ENCODE measurements around the gene GALNT18.
A peak's percentile ranks its signal among the peaks of the same experiment; 100 is the strongest.

Gene GALNT18

DNA sequence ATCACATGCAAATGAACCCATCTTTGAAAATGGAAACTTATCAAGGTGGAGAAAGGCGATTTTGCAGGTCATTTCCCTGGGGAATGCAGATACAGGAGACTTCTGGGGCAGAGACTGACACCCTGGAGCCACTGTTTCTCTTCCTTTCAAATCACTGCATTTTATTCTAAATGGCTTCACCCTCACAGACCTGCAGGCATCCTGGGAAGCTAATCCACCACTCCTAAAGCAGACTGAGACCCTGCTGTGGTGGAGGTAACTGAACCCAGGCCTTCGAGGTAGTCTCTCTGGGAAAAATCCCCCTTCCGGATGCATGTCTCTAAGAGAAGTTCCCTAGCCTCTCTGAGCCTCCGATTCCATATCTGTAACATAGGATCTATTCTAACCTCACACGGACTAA lies 247.9 kb downstream of the GALNT18 start:
- TF ChIP-seq, protein P1, sequence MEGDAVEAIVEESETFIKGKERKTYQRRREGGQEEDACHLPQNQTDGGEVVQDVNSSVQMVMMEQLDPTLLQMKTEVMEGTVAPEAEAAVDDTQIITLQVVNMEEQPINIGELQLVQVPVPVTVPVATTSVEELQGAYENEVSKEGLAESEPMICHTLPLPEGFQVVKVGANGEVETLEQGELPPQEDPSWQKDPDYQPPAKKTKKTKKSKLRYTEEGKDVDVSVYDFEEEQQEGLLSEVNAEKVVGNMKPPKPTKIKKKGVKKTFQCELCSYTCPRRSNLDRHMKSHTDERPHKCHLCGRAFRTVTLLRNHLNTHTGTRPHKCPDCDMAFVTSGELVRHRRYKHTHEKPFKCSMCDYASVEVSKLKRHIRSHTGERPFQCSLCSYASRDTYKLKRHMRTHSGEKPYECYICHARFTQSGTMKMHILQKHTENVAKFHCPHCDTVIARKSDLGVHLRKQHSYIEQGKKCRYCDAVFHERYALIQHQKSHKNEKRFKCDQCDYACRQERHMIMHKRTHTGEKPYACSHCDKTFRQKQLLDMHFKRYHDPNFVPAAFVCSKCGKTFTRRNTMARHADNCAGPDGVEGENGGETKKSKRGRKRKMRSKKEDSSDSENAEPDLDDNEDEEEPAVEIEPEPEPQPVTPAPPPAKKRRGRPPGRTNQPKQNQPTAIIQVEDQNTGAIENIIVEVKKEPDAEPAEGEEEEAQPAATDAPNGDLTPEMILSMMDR (IDR thresholded peaks at IDR 0.05; ENCODE audit: insufficient read depth, low read depth, low read length, missing control alignments): no peak
- no peak overlapping the region for H3K4me3 ChIP-seq (ENCODE audit: low read length)
- DNase-seq (ENCODE audit: low read depth): no peak

DNA sequence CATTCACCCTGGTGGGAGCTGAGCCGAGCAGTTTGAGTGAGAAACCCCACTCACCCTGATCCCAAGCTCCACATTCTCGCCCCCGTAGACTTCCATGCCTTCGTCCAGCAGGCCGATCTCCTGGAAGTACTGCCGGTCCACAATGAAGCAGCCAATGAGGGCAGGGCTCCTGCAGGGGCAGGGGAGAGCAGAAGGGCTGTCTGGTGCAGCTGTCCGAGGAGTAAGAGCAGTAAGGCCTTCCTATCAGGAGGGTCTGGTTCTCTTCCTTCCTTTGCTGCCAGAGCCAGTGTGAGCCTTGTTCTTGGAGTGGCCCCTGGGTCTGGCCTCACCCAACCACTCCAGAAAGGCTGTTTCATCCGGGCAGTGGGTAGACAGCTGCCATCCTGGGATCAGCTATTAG lies 249.3 kb downstream of the GALNT18 start:
- H3K4me3 ChIP-seq (ENCODE audit: low read length): no peak overlapping the region
- DNase-seq (ENCODE audit: low read depth): no peak
- TF ChIP-seq, protein P1 (IDR thresholded peaks at IDR 0.05; ENCODE audit: insufficient read depth, low read depth, low read length, missing control alignments): no peak

DNA sequence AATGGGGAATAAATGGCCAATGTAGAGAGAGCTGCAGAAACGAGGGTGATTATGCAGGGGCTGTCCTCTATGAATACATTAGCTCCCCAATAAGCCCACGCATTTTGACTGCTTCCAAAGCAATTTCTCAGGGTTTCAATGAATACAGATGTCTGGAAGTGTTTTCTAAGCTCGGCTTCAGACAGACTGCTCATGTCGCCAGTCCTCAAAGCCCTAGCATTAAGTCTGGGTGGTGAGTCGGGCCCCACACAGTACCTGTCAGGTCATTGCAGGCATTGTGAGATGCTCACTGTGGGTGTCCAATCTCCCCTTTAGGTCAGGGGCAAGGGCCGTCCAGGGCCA lies 250.9 kb downstream of the GALNT18 start:
- no peak for DNase-seq (ENCODE audit: low read depth)
- TF ChIP-seq, protein P1 (IDR thresholded peaks at IDR 0.05; ENCODE audit: insufficient read depth, low read depth, low read length, missing control alignments): no peak
- no peak overlapping the region for H3K4me3 ChIP-seq (ENCODE audit: low read length)

DNA sequence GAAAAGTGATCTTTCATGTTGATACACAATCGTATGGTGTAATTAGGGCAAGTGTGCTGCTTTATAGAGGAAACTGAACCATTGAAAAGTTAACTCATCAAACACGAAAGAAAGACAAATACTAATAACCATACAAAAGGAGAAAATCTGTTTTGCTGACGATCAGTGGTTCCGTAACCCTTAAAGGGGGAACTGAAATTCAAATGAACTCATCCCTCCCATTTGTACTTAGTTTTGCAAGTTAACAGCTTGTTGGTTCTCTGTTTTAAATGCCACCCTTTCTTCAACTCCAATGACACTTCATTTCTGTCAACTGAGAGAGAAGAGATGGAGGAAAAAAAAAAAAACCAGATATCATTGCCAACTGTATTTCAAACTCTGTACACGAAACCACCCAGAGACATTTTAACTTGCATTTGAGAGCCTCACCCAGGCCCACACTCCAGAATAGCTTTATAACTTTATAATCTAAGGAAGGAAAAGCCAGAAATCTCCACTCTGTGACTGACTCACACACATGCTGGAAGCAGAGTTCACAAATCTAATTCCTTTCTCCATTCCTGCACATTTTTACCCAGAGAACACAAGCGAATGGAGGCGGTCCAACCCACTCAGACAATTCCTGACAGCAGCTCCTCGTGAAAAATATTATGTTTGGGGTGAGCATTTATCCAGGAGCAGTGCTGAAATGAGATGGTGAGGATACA lies 251.4 kb downstream of the GALNT18 start:
- no peak for DNase-seq (ENCODE audit: low read depth)
- H3K4me3 ChIP-seq (ENCODE audit: low read length): no peak overlapping the region
- TF ChIP-seq, protein P1 (IDR thresholded peaks at IDR 0.05; ENCODE audit: insufficient read depth, low read depth, low read length, missing control alignments): no peak

DNA sequence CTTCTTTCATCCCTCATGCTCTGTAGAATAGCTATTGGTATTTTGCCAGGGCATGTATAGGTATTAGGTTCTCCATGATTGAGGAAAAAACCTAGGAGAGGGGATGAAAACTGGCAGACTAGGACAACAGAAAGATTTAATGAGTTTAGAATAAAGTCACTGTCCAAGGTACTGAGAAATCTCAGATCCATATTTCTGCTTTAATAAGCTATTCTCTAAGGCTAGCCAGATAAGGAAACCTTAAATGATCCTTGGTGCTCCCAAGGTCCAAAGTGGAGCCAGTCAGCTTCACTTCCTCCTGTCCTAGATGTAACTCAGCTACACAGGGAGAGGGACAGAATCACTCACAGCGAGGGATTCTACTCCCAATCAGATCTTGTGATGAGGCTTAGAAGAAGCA lies 255.0 kb downstream of the GALNT18 start:
- TF ChIP-seq, protein P1 (IDR thresholded peaks at IDR 0.05; ENCODE audit: insufficient read depth, low read depth, low read length, missing control alignments): no peak
- no peak overlapping the region for H3K4me3 ChIP-seq (ENCODE audit: low read length)
- DNase-seq (ENCODE audit: low read depth): peak; percentile 17

DNA sequence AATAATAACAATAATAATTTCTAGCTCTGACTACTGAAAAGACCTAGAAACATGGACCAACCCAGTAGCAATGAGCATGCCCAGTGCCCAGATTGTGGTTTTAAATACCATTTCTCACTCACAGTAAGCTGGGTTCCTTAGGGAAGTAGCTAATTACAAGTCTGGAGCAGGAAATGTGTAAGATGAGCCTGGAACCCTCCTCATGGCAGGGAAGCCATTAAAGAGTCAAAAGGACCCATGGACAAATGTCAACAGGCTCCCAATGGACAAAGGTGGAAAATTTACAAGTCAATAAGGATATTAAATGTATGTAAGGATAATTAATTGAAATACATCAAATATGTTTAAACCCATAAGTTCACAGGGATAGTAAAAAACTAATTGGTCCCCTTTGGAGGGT lies 258.1 kb downstream of the GALNT18 start:
- TF ChIP-seq, protein P1 (IDR thresholded peaks at IDR 0.05; ENCODE audit: insufficient read depth, low read depth, low read length, missing control alignments): no peak
- DNase-seq (ENCODE audit: low read depth): no peak
- H3K4me3 ChIP-seq (ENCODE audit: low read length): no peak overlapping the region

DNA sequence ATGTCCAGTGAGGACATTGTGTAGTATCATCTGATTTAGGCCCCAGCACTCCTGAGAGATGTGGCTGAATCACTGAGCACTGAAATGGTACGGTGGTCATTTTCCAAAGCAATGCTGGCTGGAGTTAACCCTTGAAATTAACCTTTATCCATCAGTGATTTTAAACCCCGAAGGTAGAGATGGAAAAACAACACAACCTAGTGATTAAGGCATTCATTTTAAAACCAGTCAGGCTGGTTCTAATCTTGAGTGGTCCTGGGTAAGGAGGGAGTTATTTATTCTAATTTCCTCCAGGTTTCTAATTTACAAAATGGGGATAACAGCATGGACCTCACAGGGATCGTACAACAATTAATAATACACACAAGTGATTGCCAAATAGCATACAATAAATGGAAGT lies 262.2 kb downstream of the GALNT18 start:
- TF ChIP-seq, protein P1 (IDR thresholded peaks at IDR 0.05; ENCODE audit: insufficient read depth, low read depth, low read length, missing control alignments): no peak
- no peak for DNase-seq (ENCODE audit: low read depth)
- H3K4me3 ChIP-seq (ENCODE audit: low read length): no peak overlapping the region

All from epithelial cell of esophagus (primary cell).